Activated B cell treated with CpG ODN at 0.5 μM for 24 hours (primary cell): ENCODE results near the gene ALDH1L1. TPM values are rescaled to one million over a fixed set of nuclear protein-coding genes. Genes with fewer than 3 reads are reported as not detected.

ENCODE experiments used
- ATAC-seq: fragments of 200-7000 bp; cut with Tn5 transposase; one replicate; pipeline ENCODE4 v1.10.0; 2021; ENCODE audit warnings: low read depth, mild to moderate bottlenecking, moderate library complexity
- CTCF ChIA-PET: fragments of 350-600 bp; sonication (Branson Sonifier 250); formaldehyde crosslinking; loops from one replicate; lab custom pipeline; 2021; ENCODE audit warnings: antibody characterized with exemption; lab: Charles Lee
- POLR2A ChIA-PET: fragments of 350-600 bp; sonication (Branson Sonifier 250); formaldehyde crosslinking; loops from one replicate; lab custom pipeline; 2021; ENCODE audit warnings: antibody characterized with exemption; lab: Charles Lee
- DNase-seq: peaks from one replicate; pipeline ENCODE4 v3.0.0; 2022
- H3K27ac Mint-ChIP-seq: one replicate; pipeline ENCODE4 v1.8.0; 2020; ENCODE audit warnings: mixed read lengths
- H3K27me3 Mint-ChIP-seq: one replicate; pipeline ENCODE4 v1.8.0; 2021; ENCODE audit warnings: mixed read lengths
- H3K36me3 Mint-ChIP-seq: one replicate; pipeline ENCODE4 v1.8.0; 2021; ENCODE audit warnings: low read depth, mixed read lengths
- H3K4me1 Mint-ChIP-seq: one replicate; pipeline ENCODE4 v1.8.0; 2021; ENCODE audit warnings: mixed read lengths
- H3K4me3 Mint-ChIP-seq: one replicate; pipeline ENCODE4 v1.8.0; 2020; ENCODE audit warnings: mild to moderate bottlenecking, mixed read lengths
- H3K9me3 Mint-ChIP-seq: one replicate; pipeline ENCODE4 v1.8.0; 2020; ENCODE audit warnings: mixed read lengths
- intact Hi-C: fragments of 100-400 bp; cut with micrococcal nuclease; formaldehyde crosslinking; loops from one replicate; pipeline ENCODE4 v1.15.1; 2024
- total RNA-seq: library from RNA; stranded (reverse); gene quantifications from 2 replicates; pipeline ENCODE4 v1.2.3, GENCODE V29; 2022
- TF ChIP-seq, protein P1 (sequence below): fragments of 200-600 bp; IDR thresholded peaks from one replicate; pipeline ENCODE4 v1.8.0; 2022; ENCODE audit warnings: antibody characterized with exemption, mild to moderate bottlenecking

Gene ALDH1L1
- total RNA-seq, 1 donor from 2014 or later: not detected

DNA sequence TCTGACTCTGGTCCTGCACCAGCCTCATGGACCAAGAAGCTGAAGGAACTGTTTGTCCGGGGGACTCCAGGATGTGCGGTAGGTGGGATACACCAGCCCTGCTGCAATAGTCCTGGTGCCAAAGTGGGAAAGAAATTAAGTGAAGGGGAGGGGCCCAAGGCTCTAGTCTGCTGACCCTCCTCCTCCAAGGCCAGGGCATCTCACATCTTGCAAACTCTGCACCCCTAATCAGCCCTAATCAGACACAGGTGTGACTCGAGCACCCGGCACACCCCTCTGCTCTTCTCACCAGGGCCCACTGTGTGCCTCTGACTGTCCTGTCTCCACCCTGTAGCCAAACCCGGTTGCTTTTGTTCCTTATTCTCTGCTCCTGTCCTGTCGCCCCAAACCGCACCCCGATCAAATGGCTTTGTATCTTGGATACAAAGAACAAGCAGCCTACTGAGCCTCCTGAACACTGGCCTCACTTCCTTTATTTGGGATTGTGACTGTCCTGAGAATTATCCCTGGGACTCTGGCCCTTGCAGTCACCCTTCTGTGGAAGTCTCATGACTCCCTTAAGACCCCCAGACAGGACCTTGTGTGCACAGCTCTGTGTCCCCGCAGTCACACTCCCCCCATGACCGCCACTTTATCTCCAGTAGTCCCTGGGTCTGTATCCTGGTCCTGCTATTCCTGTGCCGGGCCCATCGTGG, 69.8 kb downstream of the ALDH1L1 start:
- Mint-ChIP-seq H3K36me3 (no peaks in the 10 kb centered on the region), H3K4me3 (no peak overlapping the region), H3K27me3 (no peaks in the 10 kb centered on the region), H3K4me1 (no peaks in the 10 kb centered on the region), H3K27ac (no peak overlapping the region), H3K9me3 (no peaks in the 10 kb centered on the region)
- TF ChIP-seq, protein P1, sequence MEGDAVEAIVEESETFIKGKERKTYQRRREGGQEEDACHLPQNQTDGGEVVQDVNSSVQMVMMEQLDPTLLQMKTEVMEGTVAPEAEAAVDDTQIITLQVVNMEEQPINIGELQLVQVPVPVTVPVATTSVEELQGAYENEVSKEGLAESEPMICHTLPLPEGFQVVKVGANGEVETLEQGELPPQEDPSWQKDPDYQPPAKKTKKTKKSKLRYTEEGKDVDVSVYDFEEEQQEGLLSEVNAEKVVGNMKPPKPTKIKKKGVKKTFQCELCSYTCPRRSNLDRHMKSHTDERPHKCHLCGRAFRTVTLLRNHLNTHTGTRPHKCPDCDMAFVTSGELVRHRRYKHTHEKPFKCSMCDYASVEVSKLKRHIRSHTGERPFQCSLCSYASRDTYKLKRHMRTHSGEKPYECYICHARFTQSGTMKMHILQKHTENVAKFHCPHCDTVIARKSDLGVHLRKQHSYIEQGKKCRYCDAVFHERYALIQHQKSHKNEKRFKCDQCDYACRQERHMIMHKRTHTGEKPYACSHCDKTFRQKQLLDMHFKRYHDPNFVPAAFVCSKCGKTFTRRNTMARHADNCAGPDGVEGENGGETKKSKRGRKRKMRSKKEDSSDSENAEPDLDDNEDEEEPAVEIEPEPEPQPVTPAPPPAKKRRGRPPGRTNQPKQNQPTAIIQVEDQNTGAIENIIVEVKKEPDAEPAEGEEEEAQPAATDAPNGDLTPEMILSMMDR: no peak
- intact Hi-C loops: no loop called here
- POLR2A ChIA-PET: no interaction called here
- CTCF ChIA-PET: no interaction called here
- ATAC-seq: no peak
- no peak for DNase-seq

DNA sequence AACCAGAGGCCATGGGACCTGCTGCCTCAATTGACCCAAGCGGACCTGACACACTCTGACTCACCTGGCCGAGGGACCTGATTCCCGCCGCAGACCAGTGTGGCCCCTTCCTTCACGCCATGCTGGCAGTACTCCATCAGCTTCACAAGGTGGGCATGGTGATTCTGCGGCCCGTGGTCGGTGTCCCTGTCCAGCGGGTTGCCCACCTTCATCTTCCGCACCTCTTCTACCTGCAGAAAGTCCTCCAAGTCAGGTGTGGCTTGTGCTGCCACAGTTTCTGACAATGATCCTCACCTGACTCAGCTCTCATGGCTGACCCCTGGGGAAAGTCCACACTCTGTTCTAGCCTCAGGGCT, 70.5 kb downstream of the ALDH1L1 start:
- Mint-ChIP-seq H3K27ac (no peak overlapping the region), H3K4me1 (no peaks in the 10 kb centered on the region), H3K4me3 (no peak overlapping the region), H3K27me3 (no peaks in the 10 kb centered on the region), H3K9me3 (no peaks in the 10 kb centered on the region), H3K36me3 (no peaks in the 10 kb centered on the region)
- intact Hi-C loops: no loop called here
- ATAC-seq (no peak), DNase-seq (no peak)
- CTCF ChIA-PET: no interaction called here
- TF ChIP-seq, protein P1: no peak
- POLR2A ChIA-PET: no interaction called here

DNA sequence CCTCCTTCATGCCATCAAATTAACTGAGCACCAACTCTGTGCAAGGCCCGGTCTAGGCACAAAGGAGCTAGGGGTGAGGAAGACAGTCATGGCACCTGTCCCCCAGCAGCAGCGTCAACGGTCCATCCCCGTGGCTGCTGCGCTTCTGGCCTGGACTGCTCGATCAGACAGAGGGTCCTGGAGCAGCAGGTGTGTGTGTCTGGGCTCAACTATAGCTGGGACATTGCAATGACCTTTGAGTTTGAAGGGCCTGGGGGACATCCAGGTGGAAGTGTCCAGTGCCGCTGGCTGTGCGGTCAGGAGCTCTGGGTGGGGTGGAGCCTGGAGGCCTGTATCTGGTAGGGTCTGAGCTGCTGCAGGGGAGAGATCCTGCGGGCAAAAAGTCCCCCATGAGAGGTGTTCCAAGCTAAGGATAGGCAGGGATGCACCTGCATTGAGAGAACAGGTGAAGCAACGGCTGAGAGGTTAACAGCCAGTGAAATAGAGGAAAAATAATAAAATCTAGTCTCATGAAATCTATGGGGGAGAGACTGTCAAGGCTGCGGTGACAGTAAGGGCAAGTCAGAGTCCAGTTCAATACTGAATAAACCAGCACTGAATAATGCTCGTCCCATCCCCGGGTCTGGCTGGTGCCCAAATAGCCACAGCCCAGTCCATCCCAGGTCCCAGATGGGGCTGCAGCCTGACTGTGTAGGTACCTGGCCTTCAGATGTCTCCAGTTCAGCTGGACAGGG, 71.1 kb downstream of the ALDH1L1 start:
- no peak for DNase-seq
- intact Hi-C loops: no loop called here
- POLR2A ChIA-PET: interaction anchor here (0.6 kb wide), 1 partner anchor 193 kb away, joined by 3 read pairs; no protein-coding TSS in a partner anchor
- ATAC-seq: no peak
- CTCF ChIA-PET: no interaction called here
- no peak overlapping the region for H3K27ac Mint-ChIP-seq
- H3K27me3 Mint-ChIP-seq: no peaks in the 10 kb centered on the region
- TF ChIP-seq, protein P1: no peak
- no peak overlapping the region for H3K4me3 Mint-ChIP-seq
- H3K9me3 Mint-ChIP-seq: no peaks in the 10 kb centered on the region
- H3K36me3 Mint-ChIP-seq: no peaks in the 10 kb centered on the region
- no peaks in the 10 kb centered on the region for H3K4me1 Mint-ChIP-seq

DNA sequence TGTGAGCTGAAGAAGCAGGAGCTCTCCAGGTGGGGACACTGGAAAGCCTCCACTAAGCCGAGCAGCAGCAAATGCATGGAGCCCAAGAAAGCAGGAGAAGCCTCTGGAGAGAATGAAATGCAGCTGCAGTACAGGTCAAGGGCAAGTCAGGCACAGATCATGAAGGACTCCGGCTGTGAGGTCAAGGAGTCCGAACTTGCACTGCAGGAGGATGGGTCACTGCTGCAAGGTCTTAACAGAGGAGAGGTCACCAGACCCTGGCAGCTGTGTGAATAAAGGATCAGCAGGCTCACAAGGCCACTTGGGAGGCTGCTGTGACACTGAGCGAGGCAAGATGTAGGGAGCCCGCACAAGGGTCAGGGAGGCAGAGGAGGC, 71.7 kb downstream of the ALDH1L1 start:
- intact Hi-C loops: no loop called here
- no peaks in the 10 kb centered on the region for H3K36me3 Mint-ChIP-seq
- no peak overlapping the region for H3K27ac Mint-ChIP-seq
- ATAC-seq (no peak), DNase-seq (no peak)
- ChIA-PET CTCF (no interaction called here), POLR2A (interaction anchor here (0.6 kb wide), 1 partner anchor 193 kb away, joined by 3 read pairs; no protein-coding TSS in a partner anchor)
- no peaks in the 10 kb centered on the region for H3K27me3 Mint-ChIP-seq
- no peak overlapping the region for H3K4me3 Mint-ChIP-seq
- no peaks in the 10 kb centered on the region for H3K4me1 Mint-ChIP-seq
- TF ChIP-seq, protein P1: no peak
- no peaks in the 10 kb centered on the region for H3K9me3 Mint-ChIP-seq

DNA sequence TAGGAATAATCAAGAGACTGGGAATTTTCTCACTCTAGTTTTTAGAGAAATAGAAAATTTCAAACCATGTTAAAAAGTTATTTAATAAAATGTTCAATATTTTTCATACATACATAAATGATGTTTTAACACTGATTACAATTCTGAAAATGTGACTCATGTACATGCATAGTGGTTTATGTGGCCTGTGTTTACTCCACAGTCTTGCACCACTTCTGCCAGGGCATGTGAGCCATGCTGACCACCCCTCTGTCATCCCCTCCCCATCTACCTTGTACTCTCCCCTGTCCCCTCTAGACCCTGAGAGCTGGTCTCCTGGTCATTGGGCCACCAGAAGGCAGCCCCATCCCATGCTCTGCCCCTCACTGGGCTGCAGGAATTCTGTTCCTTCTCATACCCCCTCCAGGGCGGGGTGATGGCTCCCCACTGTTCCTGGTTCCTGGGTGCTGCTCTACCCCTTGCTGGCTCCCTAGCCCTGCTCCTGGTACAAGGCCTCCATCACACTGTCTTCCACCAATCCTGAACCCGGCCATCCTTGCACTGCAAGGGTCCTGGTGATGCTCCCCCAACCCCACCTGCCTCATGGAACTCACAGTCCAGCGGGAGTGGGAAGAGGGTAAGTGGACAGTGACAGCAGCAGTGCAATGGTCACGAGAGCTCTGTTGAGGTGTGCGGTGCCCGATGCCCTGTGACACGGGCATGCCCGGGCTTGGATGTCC, 72.3 kb downstream of the ALDH1L1 start:
- Mint-ChIP-seq H3K36me3 (no peaks in the 10 kb centered on the region), H3K27me3 (no peaks in the 10 kb centered on the region), H3K4me1 (no peaks in the 10 kb centered on the region), H3K27ac (no peak overlapping the region), H3K9me3 (no peaks in the 10 kb centered on the region), H3K4me3 (no peak overlapping the region)
- no peak for DNase-seq
- ChIA-PET CTCF (no interaction called here), POLR2A (no interaction called here)
- TF ChIP-seq, protein P1: no peak
- intact Hi-C loops: no loop called here
- no peak for ATAC-seq
